AG04449 (cell line): ENCODE data around the gene PPP2R5C.

Experiments
- CTCF ChIA-PET: fragments of 350-600 bp; formaldehyde crosslinking; extraction: SDS; loops from one replicate; lab custom pipeline; 2021; ENCODE audit warnings: antibody characterized with exemption; lab: Yijun Ruan, JAX
- POLR2A ChIA-PET: fragments of 400-600, 350-600 bp; formaldehyde crosslinking; extraction: SDS; loops from one replicate; lab custom pipeline; 2020; ENCODE audit warnings: antibody characterized with exemption, inconsistent platforms; lab: Yijun Ruan, JAX
- DNase-seq: peaks from one replicate; pipeline ENCODE4 v3.0.0-alpha.2; 2010; ENCODE audit warnings: low read depth, low spot score
- H3K4me3 ChIP-seq: 2 replicates; pipeline ENCODE4 v1.5.1; 2011; ENCODE audit warnings: low read depth, mild to moderate bottlenecking, control low read depth, low read length
- CTCF ChIP-seq: IDR thresholded peaks from one replicate; pipeline ENCODE4 v1.5.1; 2011; ENCODE audit warnings: mild to moderate bottlenecking, moderate library complexity, low read length, control low read depth, inconsistent platforms; ENCODE audit not compliant: insufficient read depth; ENCODE audit errors: missing control alignments

PPP2R5C gene

GRCh38 chr14:101857226-101857625 lies 95.7 kb downstream of the PPP2R5C start:
- CTCF ChIA-PET, result no interaction called here

GRCh38 chr14:101858791-101859537 lies 97.5 kb downstream of the PPP2R5C start:
- CTCF ChIA-PET, result interaction anchor here (0.6 kb wide), 1 partner anchor 90 kb away, joined by 3 read pairs; no protein-coding TSS in a partner anchor

More at GRCh38 chr14:101857226-101857625, 95.7 kb downstream of the PPP2R5C start:
- no peak for TF ChIP-seq CTCF
- POLR2A ChIA-PET, result no interaction called here
- DNase-seq, result no peak
- no peak overlapping the region for H3K4me3 ChIP-seq

GRCh38 chr14:101859538-101859902 lies 98.0 kb downstream of the PPP2R5C start:
- no peak for DNase-seq
- POLR2A ChIA-PET, result no interaction called here
- CTCF ChIA-PET, result interaction anchor here (0.6 kb wide), 1 partner anchor 90 kb away, joined by 3 read pairs; no protein-coding TSS in a partner anchor
- no peak overlapping the region for H3K4me3 ChIP-seq
- no peak for TF ChIP-seq CTCF

More at GRCh38 chr14:101858791-101859537, 97.5 kb downstream of the PPP2R5C start:
- no peak for TF ChIP-seq CTCF
- no peak for DNase-seq
- POLR2A ChIA-PET, result no interaction called here
- no peak overlapping the region for H3K4me3 ChIP-seq

GRCh38 chr14:101859958-101860357 lies 98.4 kb downstream of the PPP2R5C start:
- CTCF ChIA-PET, result interaction anchor here (0.6 kb wide), 1 partner anchor 91 kb away, joined by 3 read pairs; no protein-coding TSS in a partner anchor
- no peak for TF ChIP-seq CTCF
- POLR2A ChIA-PET, result no interaction called here

DNA sequence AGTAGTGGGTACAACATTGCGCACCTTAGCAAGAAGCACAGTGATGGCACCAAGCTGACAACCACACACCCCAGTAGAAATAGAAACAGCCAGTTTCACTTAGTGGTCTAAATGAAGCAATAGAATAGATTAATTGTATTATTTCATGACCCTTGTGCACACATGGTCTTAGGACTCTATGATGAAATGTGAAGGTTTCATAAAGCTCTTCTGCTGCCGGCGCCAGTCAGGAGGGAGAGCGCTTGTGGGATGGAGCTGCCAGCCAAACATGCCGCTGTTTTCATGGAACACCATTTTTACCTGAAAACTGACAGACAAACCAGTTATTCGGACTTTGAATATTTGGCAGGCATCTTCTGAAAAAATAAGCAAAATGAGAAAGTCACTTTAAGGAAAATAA lies 100.0 kb downstream of the PPP2R5C start:
- ChIA-PET POLR2A (no interaction called here), CTCF (interaction anchor here (1.0 to 1.4 kb wide), 3 partner anchors 10 to 91 kb away, joined by 3 to 7 read pairs (median 6); no protein-coding TSS in a partner anchor)
- DNase-seq, result no peak
- H3K4me3 ChIP-seq, result no peak overlapping the region
- TF ChIP-seq CTCF, result no peak

More at GRCh38 chr14:101859958-101860357, 98.4 kb downstream of the PPP2R5C start:
- H3K4me3 ChIP-seq, result no peak overlapping the region
- no peak for DNase-seq

GRCh38 chr14:101862177-101862576 lies 100.7 kb downstream of the PPP2R5C start:
- no peak for DNase-seq
- ChIA-PET CTCF (interaction anchor here (1.2 to 1.8 kb wide), 3 partner anchors 8 to 91 kb away, joined by 5 to 7 read pairs (median 6); no protein-coding TSS in a partner anchor), POLR2A (no interaction called here)
- no peak for TF ChIP-seq CTCF
- no peak overlapping the region for H3K4me3 ChIP-seq
